Dermis blood vessel endothelial cell (primary cell): ENCODE data around the gene PGAP2. TPM values are rescaled to one million over a fixed set of nuclear protein-coding genes. Genes with fewer than 3 reads are reported as not detected.
"Not testable (repeated sequence)": the region's sequence is repeated elsewhere in the genome, so short reads cannot be mapped to it uniquely, and the experiment has no call there.

ENCODE experiments used
- DNase-seq: peaks from one replicate; pipeline ENCODE4 v3.0.0; 2010
- total RNA-seq: library from RNA; depleted of rRNA; stranded (reverse); fragments of >200 nt; gene quantifications from 2 replicates; pipeline ENCODE4 v1.2.3, GENCODE V29; 2014

The PGAP2 gene
- total RNA-seq, 1 donor from 2014 or later: 7.3 TPM

DNA sequence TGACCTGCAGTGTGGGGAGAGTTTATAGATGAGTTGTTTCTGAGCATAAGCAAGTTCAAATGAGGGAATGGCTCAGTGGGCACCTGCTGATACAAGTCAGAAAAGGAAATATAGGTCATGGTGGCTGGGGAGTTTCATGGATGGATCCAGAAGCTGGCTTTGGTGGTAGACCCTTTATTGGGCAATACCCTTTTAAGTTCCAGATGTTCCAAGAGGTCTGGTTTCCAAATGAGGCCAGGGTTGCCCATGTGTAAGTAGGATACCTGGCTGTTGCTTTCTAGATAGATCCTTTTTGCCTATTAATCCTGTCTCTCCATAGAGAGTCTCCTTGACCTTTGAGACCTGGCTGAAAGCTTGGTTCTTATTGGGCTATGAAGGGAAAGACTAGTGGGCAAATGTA is 49.3 kb downstream of the PGAP2 start:
- no peak for DNase-seq

- DNase-seq: no peak
Observed at GRCh38 chr11:3859373-3859881, 51.1 kb downstream of the PGAP2 start.

DNA sequence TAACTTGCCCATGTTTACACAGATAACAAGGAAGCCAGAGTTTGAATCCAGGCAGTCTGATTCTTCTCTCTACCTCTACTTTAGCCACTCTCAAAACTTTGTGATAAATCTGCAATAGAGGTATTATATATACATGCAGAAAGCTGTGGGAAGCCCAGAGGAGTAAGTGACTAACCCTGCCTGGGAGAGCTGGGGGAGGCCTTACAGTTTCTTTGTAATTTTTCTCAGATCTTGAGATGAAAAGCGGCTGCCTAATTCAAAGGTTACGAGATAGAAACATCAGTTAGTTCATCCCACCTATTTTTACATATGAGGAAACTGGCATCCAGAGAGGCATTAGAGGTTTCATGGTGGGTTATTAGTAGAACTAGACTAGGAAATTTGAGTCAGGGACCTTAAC is 52.0 kb downstream of the PGAP2 start:
- no peak for DNase-seq

DNA sequence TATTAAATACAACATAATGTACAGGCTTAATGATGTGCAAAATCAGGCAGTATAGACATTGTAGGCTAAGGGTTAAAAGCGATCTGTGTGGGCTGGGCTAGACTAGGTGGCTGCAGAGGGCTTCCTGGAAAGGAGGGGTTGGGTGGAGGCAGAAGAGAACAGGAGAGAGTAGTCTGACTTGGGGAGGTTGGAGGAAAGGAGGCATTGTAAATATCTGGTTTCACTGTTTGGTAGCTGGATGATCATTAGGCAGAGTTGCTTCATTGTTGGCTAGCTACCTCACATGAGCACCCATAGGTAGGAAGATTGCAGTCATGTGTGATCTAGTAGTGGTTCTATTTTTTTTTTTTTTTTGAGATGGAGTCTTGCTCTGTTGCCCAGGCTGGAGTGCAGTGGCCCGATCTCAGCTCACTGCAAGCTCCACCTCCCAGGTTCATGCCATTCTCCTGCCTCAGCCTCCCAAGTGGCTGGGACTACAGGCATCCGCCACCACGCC is 52.6 kb downstream of the PGAP2 start:
- DNase-seq: not testable (repeated sequence)

- no peak for DNase-seq
Observed at GRCh38 chr11:3861683-3862082, 53.3 kb downstream of the PGAP2 start.

DNA sequence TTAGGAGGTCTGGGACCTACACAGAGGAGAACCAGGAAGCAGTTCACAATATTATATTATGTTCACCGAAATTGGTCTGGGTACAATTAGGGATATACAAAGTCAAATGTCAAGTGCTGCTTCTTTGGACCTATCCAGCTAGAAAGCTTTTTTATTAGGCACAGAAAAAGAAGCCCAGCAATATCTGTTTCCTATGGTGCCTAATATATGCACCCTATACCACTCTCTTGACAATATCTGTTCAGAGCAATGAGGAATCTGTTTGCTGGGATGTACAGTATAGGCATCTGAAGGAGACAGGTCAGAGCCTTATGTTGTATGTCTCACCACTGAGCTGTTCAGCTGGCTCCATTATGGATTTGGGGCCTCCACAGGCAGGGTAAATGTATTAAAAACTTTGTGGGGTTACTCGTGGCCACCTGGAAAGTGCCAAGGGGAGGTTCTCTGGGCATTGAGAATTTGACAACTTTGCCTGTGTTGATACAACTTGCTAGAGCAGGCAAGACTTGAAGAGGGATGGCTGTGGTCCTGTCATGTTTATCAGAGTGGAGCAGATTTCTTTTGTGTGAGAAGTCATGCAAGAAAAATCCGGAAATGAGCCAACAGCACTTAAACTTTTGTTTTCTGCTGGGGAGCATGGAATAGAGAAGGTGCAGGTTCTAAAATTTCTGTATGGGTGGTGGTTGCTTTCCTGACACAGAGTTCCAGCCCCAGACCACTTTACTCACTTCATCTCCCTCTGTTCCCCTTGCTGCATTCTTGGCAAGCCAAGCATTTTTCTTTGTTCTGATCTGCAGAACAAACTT is 57.2 kb downstream of the PGAP2 start:
- peak; percentile 76 for DNase-seq

- peak; percentile 50 for DNase-seq
Observed at GRCh38 chr11:3866206-3866605, 57.8 kb downstream of the PGAP2 start.

DNA sequence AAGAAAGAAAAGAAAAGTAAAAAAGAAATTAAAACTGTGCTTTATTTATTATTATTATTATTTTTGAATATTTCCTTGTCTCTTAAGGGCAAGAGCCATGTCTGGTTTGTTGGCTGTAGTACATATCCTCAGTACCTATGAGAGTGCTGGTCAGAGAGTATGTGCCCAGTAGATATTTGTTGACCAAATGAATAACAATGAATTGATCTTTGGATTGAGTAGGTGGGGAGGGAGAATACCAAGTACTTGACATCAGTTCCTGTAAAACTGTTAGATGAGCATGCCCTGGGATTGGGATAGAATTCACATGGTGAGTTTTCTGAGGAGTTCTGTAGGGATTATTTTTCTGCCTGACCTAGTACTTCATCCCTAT is 58.5 kb downstream of the PGAP2 start:
- DNase-seq: no peak

DNA sequence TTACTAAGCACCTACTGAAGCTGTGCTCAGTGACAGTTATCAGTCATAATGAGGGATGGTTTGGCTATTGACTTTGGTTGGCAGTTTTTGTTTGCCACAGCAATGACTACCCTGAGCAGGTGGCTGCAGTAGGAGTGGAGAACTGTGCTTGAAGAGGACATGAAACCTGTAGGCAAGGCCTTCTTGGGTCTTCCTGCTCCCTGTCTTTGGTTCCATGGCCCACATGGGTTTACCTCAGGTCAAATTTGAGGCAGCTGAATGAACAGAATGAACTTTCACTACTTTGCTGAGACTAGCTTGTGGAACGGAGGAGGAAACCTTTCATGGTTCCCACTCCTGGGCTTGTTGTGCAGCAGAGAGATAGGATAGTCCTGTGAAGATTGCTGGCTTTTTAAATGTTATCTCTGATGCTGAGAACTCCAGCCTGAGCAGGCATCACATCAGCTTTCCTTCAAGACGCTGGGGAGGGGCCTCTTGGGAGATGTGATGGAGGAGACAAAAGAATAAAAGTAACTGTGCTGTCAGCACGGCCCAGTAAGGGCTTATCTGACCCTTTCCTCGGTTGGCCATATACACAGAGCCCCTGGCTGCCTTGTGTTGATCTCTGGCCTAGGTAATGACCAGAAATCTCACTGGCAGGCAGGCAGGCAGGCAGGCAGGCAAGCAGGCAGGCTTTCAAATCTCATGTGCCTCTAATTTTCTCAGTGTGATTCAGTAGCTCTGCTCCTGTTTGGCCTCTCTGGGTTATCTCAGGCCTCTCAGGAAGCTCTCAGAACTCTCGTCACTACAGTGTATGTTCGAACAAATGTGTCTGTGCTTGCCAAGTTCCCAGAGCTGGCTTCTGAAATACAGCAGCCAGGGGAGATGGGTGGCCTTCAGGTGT is 59.1 kb downstream of the PGAP2 start:
- peak; percentile 82 for DNase-seq

GRCh38 chr11:3873712-3874349 is 65.5 kb downstream of the PGAP2 start:
- DNase-seq: no peak

Other genes with a start within 250 kb of the PGAP2 start
- gene ART5, start 166.6 kb upstream of the PGAP2 start, total RNA-seq: not detected in 2 replicates
- not detected in 2 replicates for gene ART1, start 163.4 kb upstream of the PGAP2 start, total RNA-seq
- gene CHRNA10, start 137.2 kb upstream of the PGAP2 start, total RNA-seq: 0.85 and 0.93 TPM in 2 replicates
- gene NUP98, start 11.0 kb upstream of the PGAP2 start, total RNA-seq: 110 and 151 TPM in 2 replicates
- gene RHOG, start 32.4 kb downstream of the PGAP2 start, total RNA-seq: 19.2 and 25.5 TPM in 2 replicates
- 31.5 and 39.3 TPM in 2 replicates for gene STIM1, start 47.1 kb downstream of the PGAP2 start, total RNA-seq